ENCODE measurements around the gene RSAD1.

The RSAD1 gene

GRCh38 chr17:50517011-50517410 is 38.4 kb downstream of the RSAD1 start:
- TF ChIP-seq ZFX (IDR thresholded peaks at IDR 0.05) (no peak), CTCF (conservative IDR thresholded peaks at IDR 0.05) (no peak)
- H3K27ac ChIP-seq = no peak overlapping the region

- H3K27ac ChIP-seq = no peak overlapping the region
- TF ChIP-seq CTCF (conservative IDR thresholded peaks at IDR 0.05) (no peak), ZFX (IDR thresholded peaks at IDR 0.05) (no peak)
These were observed 39.1 kb downstream of the RSAD1 start for GRCh38 chr17:50517504-50518383.

- no peak for TF ChIP-seq CTCF (conservative IDR thresholded peaks at IDR 0.05)
- no peak overlapping the region for H3K27ac ChIP-seq
These were observed 39.8 kb downstream of the RSAD1 start for GRCh38 chr17:50518384-50519023.

- TF ChIP-seq CTCF (conservative IDR thresholded peaks at IDR 0.05) = no peak
- no peak for TF ChIP-seq ZFX (IDR thresholded peaks at IDR 0.05)
- no peak overlapping the region for H3K27ac ChIP-seq
These were observed 40.6 kb downstream of the RSAD1 start for GRCh38 chr17:50519141-50519834.

GRCh38 chr17:50520483-50520882 is 41.8 kb downstream of the RSAD1 start:
- no peak overlapping the region for H3K27ac ChIP-seq
- TF ChIP-seq ZFX (IDR thresholded peaks at IDR 0.05) (no peak), CTCF (conservative IDR thresholded peaks at IDR 0.05) (no peak)

GRCh38 chr17:50521514-50521913 is 42.9 kb downstream of the RSAD1 start:
- TF ChIP-seq CTCF (conservative IDR thresholded peaks at IDR 0.05) (no peak), ZFX (IDR thresholded peaks at IDR 0.05) (no peak)
- H3K27ac ChIP-seq = no peak overlapping the region

- H3K27ac ChIP-seq = no peak overlapping the region
- TF ChIP-seq ZFX (IDR thresholded peaks at IDR 0.05) (no peak), CTCF (conservative IDR thresholded peaks at IDR 0.05) (no peak)
These were observed 44.1 kb downstream of the RSAD1 start for GRCh38 chr17:50522766-50523165.

Measured in C4-2B (cell line).